GM12873 (cell line): Measurements from ENCODE around the gene VCAN.

ENCODE experiments used
- TF ChIP-seq, protein P1 (sequence below): IDR thresholded peaks from 2 replicates; pipeline ENCODE4 v1.5.1; 2012; ENCODE audit warnings: low read depth, mild to moderate bottlenecking, moderate library complexity, low read length, control low read depth; ENCODE audit not compliant: insufficient read depth; ENCODE audit errors: missing control alignments

The VCAN gene

GRCh38 chr5:83516377-83516776, 44.8 kb downstream of the VCAN start:
- TF ChIP-seq, protein P1, sequence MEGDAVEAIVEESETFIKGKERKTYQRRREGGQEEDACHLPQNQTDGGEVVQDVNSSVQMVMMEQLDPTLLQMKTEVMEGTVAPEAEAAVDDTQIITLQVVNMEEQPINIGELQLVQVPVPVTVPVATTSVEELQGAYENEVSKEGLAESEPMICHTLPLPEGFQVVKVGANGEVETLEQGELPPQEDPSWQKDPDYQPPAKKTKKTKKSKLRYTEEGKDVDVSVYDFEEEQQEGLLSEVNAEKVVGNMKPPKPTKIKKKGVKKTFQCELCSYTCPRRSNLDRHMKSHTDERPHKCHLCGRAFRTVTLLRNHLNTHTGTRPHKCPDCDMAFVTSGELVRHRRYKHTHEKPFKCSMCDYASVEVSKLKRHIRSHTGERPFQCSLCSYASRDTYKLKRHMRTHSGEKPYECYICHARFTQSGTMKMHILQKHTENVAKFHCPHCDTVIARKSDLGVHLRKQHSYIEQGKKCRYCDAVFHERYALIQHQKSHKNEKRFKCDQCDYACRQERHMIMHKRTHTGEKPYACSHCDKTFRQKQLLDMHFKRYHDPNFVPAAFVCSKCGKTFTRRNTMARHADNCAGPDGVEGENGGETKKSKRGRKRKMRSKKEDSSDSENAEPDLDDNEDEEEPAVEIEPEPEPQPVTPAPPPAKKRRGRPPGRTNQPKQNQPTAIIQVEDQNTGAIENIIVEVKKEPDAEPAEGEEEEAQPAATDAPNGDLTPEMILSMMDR: no peak

DNA sequence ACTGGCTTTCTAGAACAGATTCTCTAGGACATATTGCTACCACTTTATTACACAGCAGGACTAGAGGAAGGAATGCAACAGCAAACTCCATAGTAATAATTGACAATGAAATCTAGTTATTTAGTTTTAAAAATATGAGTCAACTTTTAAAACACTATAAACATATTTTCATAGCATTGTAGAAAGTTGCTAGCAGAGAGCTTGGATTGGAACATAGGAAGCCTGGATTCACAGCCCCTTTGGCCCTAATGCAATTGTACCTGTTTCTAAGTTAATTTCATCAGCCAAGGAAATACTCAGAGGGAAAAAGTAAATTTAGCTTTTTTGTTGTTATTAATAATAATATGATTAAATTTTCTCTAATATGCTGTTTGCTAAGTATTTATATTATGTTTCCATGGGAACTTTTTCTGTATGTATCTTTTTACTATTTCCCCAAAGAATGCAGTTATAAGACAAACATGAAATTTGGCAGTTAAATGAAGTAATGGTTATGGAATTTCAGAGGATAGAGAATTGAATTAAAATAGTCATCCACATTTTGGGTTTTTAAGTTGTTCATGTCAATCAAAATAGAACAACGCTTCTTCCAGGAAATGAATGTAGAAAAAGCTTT, 45.6 kb downstream of the VCAN start:
- TF ChIP-seq, protein P1: no peak

GRCh38 chr5:83517688-83518085, 46.1 kb downstream of the VCAN start:
- TF ChIP-seq, protein P1: no peak

GRCh38 chr5:83518319-83519061, 46.9 kb downstream of the VCAN start:
- TF ChIP-seq, protein P1: no peak

DNA sequence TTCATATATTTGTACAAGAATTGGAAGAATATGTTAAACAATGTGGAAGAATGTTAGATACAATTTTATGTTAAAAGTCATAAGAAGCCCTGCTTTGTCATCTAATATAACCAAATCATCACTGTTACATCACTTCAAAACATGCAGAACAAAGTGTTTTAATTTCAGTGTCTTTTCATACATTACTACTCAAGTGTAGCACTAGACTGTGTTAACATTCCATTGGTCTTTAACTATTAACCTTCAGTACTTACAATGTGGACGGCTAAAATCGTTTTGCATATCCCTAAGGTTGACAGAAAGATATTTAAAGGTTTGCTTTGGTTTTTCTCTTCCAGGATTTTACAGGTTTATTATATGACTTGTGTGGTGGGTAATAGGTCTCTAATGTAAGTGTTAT, 50.9 kb downstream of the VCAN start:
- TF ChIP-seq, protein P1: no peak

GRCh38 chr5:83523929-83524328, 52.4 kb downstream of the VCAN start:
- TF ChIP-seq, protein P1: no peak

GRCh38 chr5:83524345-83524744, 52.8 kb downstream of the VCAN start:
- TF ChIP-seq, protein P1: no peak
